Immature natural killer cell (primary cell): ENCODE measurements around the gene SESN3. TPM values are rescaled to one million over a fixed set of nuclear protein-coding genes. Genes with fewer than 3 reads are reported as not detected.
"Not testable (repeated sequence)": the region's sequence is repeated elsewhere in the genome, so short reads cannot be mapped to it uniquely, and the experiment has no call there.

Experiments
- DNase-seq, 3 donors: peaks; one replicate each; pipeline ENCODE4 v3.0.0; 2022; ENCODE audit warnings: mixed read lengths in 1 of 3
- H3K27ac Mint-ChIP-seq, 6 donors: one replicate each; pipeline ENCODE4 v1.8.0; 2020; ENCODE audit warnings: mixed read lengths in 6 of 6, mild to moderate bottlenecking in 5 of 6, inconsistent platforms in 4 of 6, moderate library complexity in 3 of 6
- H3K27me3 Mint-ChIP-seq, 3 donors: one replicate each; pipeline ENCODE4 v1.8.0; 2020 to 2021; ENCODE audit warnings: low read depth in 3 of 3, mild to moderate bottlenecking in 3 of 3, mixed read lengths in 3 of 3, moderate library complexity in 3 of 3, inconsistent platforms in 1 of 3
- H3K36me3 Mint-ChIP-seq, 3 donors: one replicate each; pipeline ENCODE4 v1.8.0; 2020; ENCODE audit warnings: mixed read lengths in 3 of 3, inconsistent platforms in 2 of 3, mild to moderate bottlenecking in 2 of 3
- H3K4me1 Mint-ChIP-seq, 2 donors: one replicate each; pipeline ENCODE4 v1.8.0; 2020; ENCODE audit warnings: inconsistent platforms in 2 of 2, mild to moderate bottlenecking in 2 of 2, mixed read lengths in 2 of 2, moderate library complexity in 1 of 2
- H3K4me3 Mint-ChIP-seq, 5 donors: one replicate each; pipeline ENCODE4 v1.8.0; 2020; ENCODE audit warnings: mild to moderate bottlenecking in 5 of 5, mixed read lengths in 5 of 5, inconsistent platforms in 3 of 5, moderate library complexity in 3 of 5
- H3K9me3 Mint-ChIP-seq, 6 donors: one replicate each; pipeline ENCODE4 v1.8.0; 2020; ENCODE audit warnings: mild to moderate bottlenecking in 6 of 6, mixed read lengths in 6 of 6, inconsistent platforms in 4 of 6, moderate library complexity in 3 of 6
- polyA plus RNA-seq, 3 donors: library from polyadenylated mRNA; unstranded; fragments of 300-500 nt; fragmentation: Illumina TruSeq; gene quantifications; one replicate each; pipeline ENCODE4 v1.2.3, GENCODE V29; 2021

SESN3 gene
- polyA plus RNA-seq, 3 donors from 2014 or later, result 0.29 to 0.45 (median 0.33) TPM

GRCh38 chr11:95148938-95149337 is 82.1 kb downstream of the SESN3 start:
- no peaks in the 10 kb centered on the region for H3K36me3 Mint-ChIP-seq
- H3K27ac Mint-ChIP-seq, result no peak overlapping the region

GRCh38 chr11:95148406-95148805 is 82.6 kb downstream of the SESN3 start:
- H3K4me1 Mint-ChIP-seq, result peaks cover 21 to 25% of the 10 kb centered on the region in 2 donors
- peaks cover 5 to 16% (median 11%) of the 10 kb centered on the region in 3 donors for H3K27me3 Mint-ChIP-seq
- H3K4me3 Mint-ChIP-seq, result no peak overlapping the region
- no peak for DNase-seq
- no peak overlapping the region for H3K27ac Mint-ChIP-seq
- H3K9me3 Mint-ChIP-seq, result no peaks in the 10 kb centered on the region
- H3K36me3 Mint-ChIP-seq, result no peaks in the 10 kb centered on the region

More at GRCh38 chr11:95148938-95149337, 82.1 kb downstream of the SESN3 start:
- Mint-ChIP-seq H3K9me3 (no peaks in the 10 kb centered on the region), H3K4me1 (peaks cover 26 to 31% of the 10 kb centered on the region in 2 donors), H3K27me3 (peaks cover 5 to 11% (median 9%) of the 10 kb centered on the region in 3 donors), H3K4me3 (peak overlapping the region in 1 of 5 donors; percentile 3)
- no peak for DNase-seq

DNA sequence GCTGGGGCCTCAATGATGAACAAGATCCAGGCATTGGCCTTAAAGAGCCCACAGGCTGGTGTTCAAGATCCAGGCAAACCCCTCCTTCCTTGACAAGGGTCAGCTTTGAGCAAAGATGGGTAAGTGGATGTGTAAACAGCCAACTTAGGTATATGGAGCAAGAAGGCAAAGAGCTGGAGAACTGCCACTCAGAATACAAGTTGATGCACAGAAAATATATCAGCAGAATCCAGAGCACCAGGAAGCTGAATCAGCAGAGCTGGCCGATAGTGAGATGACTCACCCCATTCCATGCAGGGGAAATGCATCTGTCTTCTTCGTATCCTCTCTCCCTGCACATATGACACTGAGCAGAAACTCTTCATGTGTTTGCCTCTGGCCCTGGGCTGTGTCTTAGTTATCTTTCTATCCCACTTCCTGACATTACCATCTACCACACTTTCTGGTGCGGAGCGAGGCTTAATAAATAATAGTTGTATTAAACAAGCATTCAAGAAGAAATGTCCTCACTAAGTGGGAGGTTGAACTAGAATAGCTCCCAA is 83.6 kb downstream of the SESN3 start:
- no peak for DNase-seq
- no peak overlapping the region for H3K27ac Mint-ChIP-seq

DNA sequence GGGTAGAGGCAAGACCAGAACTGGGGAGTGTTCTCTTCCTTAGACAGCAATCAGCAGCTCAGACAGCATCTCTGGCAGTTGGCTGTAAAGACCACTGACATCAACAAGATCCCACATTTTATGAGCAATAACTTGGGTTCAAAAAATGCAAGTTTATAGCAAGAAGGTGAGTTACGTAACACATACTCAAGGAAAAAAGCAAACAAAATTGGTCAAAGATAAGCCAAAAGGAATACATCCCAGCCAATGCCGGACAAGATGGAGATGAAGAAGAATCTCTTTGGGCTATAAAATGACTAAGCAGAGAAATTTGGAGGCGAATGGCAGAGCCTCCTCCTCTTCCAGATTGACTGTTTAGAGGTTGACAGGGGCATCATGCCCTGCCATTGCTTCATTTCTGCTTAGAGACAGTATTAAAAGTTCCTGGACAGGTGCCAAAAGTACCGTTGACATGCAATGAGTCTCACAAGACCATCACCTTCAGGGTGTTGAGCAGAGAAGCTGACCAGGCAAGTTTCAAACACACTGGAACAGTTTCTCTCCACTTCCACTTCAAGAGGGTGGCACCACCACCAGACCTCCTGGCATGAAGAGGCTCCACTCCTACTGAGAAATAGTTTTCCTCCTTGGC is 85.5 kb downstream of the SESN3 start:
- Mint-ChIP-seq H3K36me3 (no peaks in the 10 kb centered on the region), H3K27me3 (peaks cover 5 to 13% (median 9%) of the 10 kb centered on the region in 3 donors), H3K4me3 (no peak overlapping the region), H3K9me3 (no peaks in the 10 kb centered on the region), H3K27ac (no peak overlapping the region), H3K4me1 (peaks cover 0 to 7% of the 10 kb centered on the region in 2 donors)
- DNase-seq, result no peak

More for the DNA sequence above, 83.6 kb downstream of the SESN3 start:
- Mint-ChIP-seq H3K9me3 (no peaks in the 10 kb centered on the region), H3K4me3 (no peak overlapping the region), H3K4me1 (peaks cover 11 to 16% of the 10 kb centered on the region in 2 donors), H3K27me3 (peaks cover 5 to 16% (median 11%) of the 10 kb centered on the region in 3 donors), H3K36me3 (no peaks in the 10 kb centered on the region)

DNA sequence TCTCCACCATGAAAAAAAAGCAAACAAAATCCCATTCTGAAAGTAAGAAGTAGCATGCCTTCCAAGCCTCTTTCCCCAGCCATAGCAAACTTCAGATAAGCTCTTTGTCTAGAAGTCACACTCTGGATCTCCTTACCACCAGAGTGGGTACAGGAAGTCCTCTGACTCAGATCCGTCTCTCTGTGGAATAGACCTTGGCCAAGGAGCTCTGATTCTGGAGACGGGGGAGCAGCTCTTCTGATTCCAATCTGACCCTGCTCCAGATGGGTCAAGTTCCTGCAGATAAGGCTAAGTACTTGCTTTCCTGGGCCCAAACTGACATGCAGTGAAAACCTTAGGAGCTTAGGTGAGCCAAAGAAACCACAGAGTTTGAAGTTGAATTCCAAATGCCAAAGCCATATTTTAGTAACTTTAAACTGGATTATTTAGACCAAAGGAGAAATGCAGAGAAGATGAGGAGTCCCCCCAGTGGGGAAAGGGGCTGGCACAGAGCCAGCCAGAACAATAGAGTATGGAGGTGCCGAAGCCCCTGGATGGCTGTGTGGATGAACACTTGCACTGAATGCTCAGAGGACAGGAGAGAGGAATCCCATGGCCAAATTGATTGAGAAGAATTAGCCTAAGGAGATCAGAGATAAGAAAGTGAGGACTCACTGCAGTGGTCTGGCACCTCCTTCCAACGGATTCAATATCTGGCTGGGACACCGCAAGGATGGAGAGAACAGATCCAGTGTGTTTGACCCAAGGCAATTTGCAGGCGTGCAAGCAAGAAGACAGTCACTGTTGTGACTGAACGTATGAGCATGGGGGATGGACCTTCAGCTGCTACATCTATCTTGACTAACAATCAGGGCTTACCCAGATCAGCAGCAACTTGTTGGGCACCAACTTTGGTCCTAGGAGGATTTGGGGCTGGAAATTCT is 86.4 kb downstream of the SESN3 start:
- H3K9me3 Mint-ChIP-seq, result no peaks in the 10 kb centered on the region
- no peak overlapping the region for H3K4me3 Mint-ChIP-seq
- H3K4me1 Mint-ChIP-seq, result peaks cover 0 to 2% of the 10 kb centered on the region in 2 donors
- no peak overlapping the region for H3K27ac Mint-ChIP-seq
- DNase-seq, result no peak
- peaks cover 3 to 13% (median 8%) of the 10 kb centered on the region in 3 donors for H3K27me3 Mint-ChIP-seq
- no peaks in the 10 kb centered on the region for H3K36me3 Mint-ChIP-seq

DNA sequence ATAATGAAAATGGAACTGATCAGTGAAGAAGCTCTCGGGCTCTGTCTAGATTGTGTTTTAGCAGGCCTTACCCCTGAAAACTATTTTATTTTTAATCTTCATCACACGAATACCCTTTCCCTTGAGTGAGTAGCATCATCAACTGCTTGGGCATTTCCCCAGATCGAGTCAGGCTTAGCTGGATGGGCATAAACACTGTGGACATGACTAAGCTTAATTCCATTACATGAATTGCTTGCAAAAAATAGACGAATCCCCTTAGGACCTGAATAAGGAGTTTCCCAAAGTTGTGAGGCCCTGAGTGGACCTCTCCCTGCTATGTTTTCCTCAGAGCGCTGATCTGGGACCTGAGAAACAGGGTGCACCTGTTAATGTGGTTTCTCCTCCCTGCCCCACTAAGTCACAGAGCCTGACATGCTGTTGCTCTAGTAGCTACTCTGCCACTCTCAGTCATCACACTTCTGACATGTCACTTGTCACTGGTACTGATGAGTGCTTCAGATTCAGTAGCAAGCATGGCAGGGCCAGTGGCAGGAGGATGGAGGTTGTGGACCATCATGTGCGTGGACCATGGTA is 87.8 kb downstream of the SESN3 start:
- Mint-ChIP-seq H3K4me3 (no peak overlapping the region), H3K27ac (no peak overlapping the region), H3K36me3 (no peaks in the 10 kb centered on the region), H3K9me3 (no peaks in the 10 kb centered on the region), H3K4me1 (no peaks in the 10 kb centered on the region), H3K27me3 (peaks cover 4 to 13% (median 6%) of the 10 kb centered on the region in 3 donors)
- no peak for DNase-seq

DNA sequence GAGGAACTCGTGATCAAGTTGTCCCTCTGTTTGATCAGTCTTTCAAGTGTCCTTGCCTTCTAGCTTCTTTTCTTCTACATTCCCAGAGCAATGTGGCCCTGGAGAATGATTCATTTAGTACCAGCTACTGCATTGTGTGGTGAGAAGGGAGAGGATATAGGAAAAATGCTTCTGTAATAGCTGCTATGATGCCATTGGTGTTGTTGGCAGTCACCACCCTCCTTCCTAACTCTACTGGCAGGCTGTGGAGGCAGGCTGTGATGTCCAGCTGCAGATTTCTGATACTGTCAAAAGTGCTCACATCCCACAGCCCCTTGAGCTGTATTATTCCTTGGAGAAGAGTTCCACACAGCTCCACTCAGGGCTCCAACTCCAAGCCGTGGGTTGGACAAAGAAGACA is 88.6 kb downstream of the SESN3 start:
- Mint-ChIP-seq H3K27ac (no peak overlapping the region), H3K4me1 (no peaks in the 10 kb centered on the region), H3K4me3 (no peak overlapping the region), H3K36me3 (no peaks in the 10 kb centered on the region), H3K9me3 (no peaks in the 10 kb centered on the region), H3K27me3 (peaks cover 3 to 13% (median 6%) of the 10 kb centered on the region in 3 donors)
- DNase-seq, result no peak

- Mint-ChIP-seq H3K9me3 (no peaks in the 10 kb centered on the region), H3K36me3 (no peaks in the 10 kb centered on the region), H3K4me1 (no peaks in the 10 kb centered on the region), H3K27ac (no peak overlapping the region), H3K27me3 (peaks cover 3 to 10% (median 4%) of the 10 kb centered on the region in 3 donors), H3K4me3 (no peak overlapping the region)
- no peak for DNase-seq
These were observed 90.5 kb downstream of the SESN3 start for GRCh38 chr11:95140397-95141033.

GRCh38 chr11:95138448-95138847 is 92.6 kb downstream of the SESN3 start:
- no peaks in the 10 kb centered on the region for H3K4me1 Mint-ChIP-seq

GRCh38 chr11:95137299-95137698 is 93.7 kb downstream of the SESN3 start:
- Mint-ChIP-seq H3K4me1 (peaks cover 0 to 2% of the 10 kb centered on the region in 2 donors), H3K4me3 (no peak overlapping the region), H3K36me3 (peaks cover 0 to under 1% (median 0%) of the 10 kb centered on the region in 3 donors), H3K27ac (no peak overlapping the region), H3K27me3 (peaks cover 0 to 3% (median 0%) of the 10 kb centered on the region in 3 donors), H3K9me3 (no peaks in the 10 kb centered on the region)
- DNase-seq, result no peak

More at GRCh38 chr11:95138448-95138847, 92.6 kb downstream of the SESN3 start:
- Mint-ChIP-seq H3K4me3 (no peak overlapping the region), H3K9me3 (no peaks in the 10 kb centered on the region), H3K27ac (no peak overlapping the region), H3K36me3 (no peaks in the 10 kb centered on the region), H3K27me3 (peaks cover 0 to 3% (median under 1%) of the 10 kb centered on the region in 3 donors)
- no peak for DNase-seq

DNA sequence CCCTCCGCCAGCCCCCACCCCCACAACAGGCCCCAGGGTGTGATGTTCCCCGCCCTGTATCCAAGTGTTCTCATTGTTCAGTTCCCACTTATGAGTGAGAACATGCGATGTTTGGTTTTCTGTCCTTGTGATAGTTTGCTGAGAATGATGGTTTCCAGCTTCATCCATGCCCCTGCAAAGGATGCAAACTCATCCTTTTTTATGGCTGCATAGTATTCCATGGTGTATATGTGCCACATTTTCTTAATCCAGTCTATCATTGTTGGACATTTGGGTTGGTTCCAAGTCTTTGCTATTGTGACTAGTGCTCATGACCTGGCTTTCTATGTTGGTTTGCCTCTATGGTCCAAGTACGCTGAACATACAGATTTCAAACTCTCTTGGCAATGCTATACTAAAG is 94.3 kb downstream of the SESN3 start:
- H3K36me3 Mint-ChIP-seq, DNase-seq, H3K4me3 Mint-ChIP-seq, H3K27me3 Mint-ChIP-seq, H3K9me3 Mint-ChIP-seq, H3K27ac Mint-ChIP-seq, H3K4me1 Mint-ChIP-seq: not testable (repeated sequence)

GRCh38 chr11:95135880-95136279 is 95.1 kb downstream of the SESN3 start:
- DNase-seq, result no peak
- Mint-ChIP-seq H3K27me3 (peaks cover 0 to 3% (median 0%) of the 10 kb centered on the region in 3 donors), H3K27ac (no peak overlapping the region), H3K9me3 (no peaks in the 10 kb centered on the region), H3K4me3 (no peak overlapping the region), H3K4me1 (peaks cover 0 to 2% of the 10 kb centered on the region in 2 donors), H3K36me3 (peaks cover 0 to 6% (median 4%) of the 10 kb centered on the region in 3 donors)

DNA sequence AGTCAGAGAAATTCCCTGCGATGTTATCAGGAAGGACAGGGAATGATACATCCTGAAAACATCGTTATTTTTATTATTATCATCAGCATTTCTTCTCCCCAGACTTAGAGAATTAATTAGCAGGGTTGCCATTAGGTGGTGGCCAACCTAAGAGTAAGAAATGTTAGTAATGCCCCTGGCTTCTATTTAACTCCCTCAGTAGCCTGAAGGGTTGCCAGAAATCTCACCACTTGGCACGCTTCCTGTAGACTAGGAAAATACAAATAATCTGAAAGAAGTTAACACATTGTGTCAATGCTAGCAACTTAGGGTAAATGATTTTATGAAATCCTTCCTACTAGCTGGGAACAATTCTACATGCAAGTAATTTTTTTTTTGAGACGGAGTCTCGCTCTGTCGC is 95.8 kb downstream of the SESN3 start:
- no peaks in the 10 kb centered on the region for H3K9me3 Mint-ChIP-seq
- no peak overlapping the region for H3K27ac Mint-ChIP-seq
- H3K4me3 Mint-ChIP-seq, result no peak overlapping the region
- no peak for DNase-seq
- H3K36me3 Mint-ChIP-seq, result peaks cover 1 to 11% (median 8%) of the 10 kb centered on the region in 3 donors
- H3K27me3 Mint-ChIP-seq, result peaks cover 0 to 3% (median 0%) of the 10 kb centered on the region in 3 donors
- H3K4me1 Mint-ChIP-seq, result peaks cover 0 to 2% of the 10 kb centered on the region in 2 donors
